NCI-H146 treated with DMSO at 0.1 percent for 48 hours (cell line): ENCODE data around the gene PLD4.
A peak's percentile ranks its signal among the peaks of the same experiment; 100 is the strongest.

ENCODE experiments used
- DNase-seq: peaks from one replicate; lab custom pipeline; 2025; ENCODE audit not compliant: unreplicated experiment; lab: John Stamatoyannopoulos, UW

Gene PLD4

GRCh38 chr14:104927901-104928300, 3.2 kb downstream of the PLD4 start:
- no peak for DNase-seq

- no peak for DNase-seq
Observed at GRCh38 chr14:104928391-104929133, 3.9 kb downstream of the PLD4 start.

- no peak for DNase-seq
Observed at GRCh38 chr14:104929268-104930230, 4.9 kb downstream of the PLD4 start.

- no peak for DNase-seq
Observed at GRCh38 chr14:104930526-104931303, 6.0 kb downstream of the PLD4 start.

GRCh38 chr14:104931304-104931770, 6.7 kb downstream of the PLD4 start:
- DNase-seq: no peak

GRCh38 chr14:104931771-104932675, 7.3 kb downstream of the PLD4 start:
- no peak for DNase-seq

- peak; percentile 50 for DNase-seq
Observed at GRCh38 chr14:104932676-104933631, 8.3 kb downstream of the PLD4 start.

- DNase-seq: no peak
Observed at GRCh38 chr14:104933746-104934733, 9.4 kb downstream of the PLD4 start.

GRCh38 chr14:104935026-104935650, 10.5 kb downstream of the PLD4 start:
- no peak for DNase-seq

GRCh38 chr14:104935955-104936354, 11.3 kb downstream of the PLD4 start:
- no peak for DNase-seq

- DNase-seq: no peak
Observed at GRCh38 chr14:104936361-104937155, 11.9 kb downstream of the PLD4 start.

GRCh38 chr14:104937161-104937560, 12.5 kb downstream of the PLD4 start:
- no peak for DNase-seq

GRCh38 chr14:104937694-104938365, 13.2 kb downstream of the PLD4 start:
- no peak for DNase-seq

- no peak for DNase-seq
Observed at GRCh38 chr14:104938436-104938835, 13.8 kb downstream of the PLD4 start.

GRCh38 chr14:104938960-104939359, 14.3 kb downstream of the PLD4 start:
- DNase-seq: no peak
